Measurements from ENCODE around the gene CDR2. TPM values are rescaled to one million over a fixed set of nuclear protein-coding genes. Genes with fewer than 3 reads are reported as not detected.

CDR2 gene
- total and polyA plus RNA-seq, 2 of the 13 experiments (the other 11 are each of a cell fraction or from before 2014, with no cell fraction given), result 59.0 to 78.9 TPM

DNA sequence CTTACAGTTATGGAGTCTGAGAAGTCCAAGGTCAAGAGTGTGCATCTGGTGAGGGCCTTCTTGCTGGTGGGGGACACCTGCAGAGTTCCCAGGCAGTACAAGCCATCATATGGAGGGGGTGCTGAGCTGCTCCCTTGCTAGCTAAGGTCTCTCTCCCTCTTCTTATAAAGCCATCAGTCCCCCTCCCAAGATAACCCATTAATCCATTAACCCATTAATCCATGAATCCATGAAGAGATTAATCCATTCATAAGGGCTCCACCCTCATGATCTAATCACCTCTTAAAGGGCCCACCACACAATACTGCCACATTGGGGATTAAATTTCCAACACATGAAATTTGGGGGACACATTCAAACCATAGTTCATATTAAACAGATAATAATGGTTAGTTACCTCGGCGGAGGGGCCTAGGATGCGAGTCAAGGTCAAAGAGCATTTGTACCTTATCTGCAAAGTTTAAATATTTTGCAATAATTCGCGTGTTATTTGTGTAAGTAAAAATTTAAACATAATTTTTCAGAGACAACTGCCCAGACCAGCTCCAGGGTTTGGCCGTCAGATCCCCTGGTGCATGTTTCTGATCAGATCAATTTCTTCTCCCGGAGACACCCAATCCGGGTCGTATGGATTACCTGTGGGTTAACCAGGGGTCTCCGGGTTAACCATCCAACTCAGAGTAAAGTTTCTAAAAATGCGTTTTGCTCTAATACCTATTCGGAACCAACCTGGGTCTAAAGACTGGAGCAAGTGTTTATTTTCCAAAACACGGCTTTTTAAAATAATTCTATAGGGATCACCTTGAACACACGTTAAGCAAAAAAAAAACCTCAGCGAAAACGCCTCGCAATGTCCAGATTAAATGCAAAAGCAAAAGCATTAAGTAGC, 78.0 kb downstream of the CDR2 start (continued):
- TF ChIP-seq ZNF644 (CRISPR knock-in tag; IDR thresholded peaks at IDR 0.05; ENCODE audit: low read depth) (no peak), ZFP1 (CRISPR knock-in tag; IDR thresholded peaks at IDR 0.05) (no peak), SMAD9 (CRISPR knock-in tag; IDR thresholded peaks at IDR 0.05) (no peak), MED8 (CRISPR knock-in tag; IDR thresholded peaks at IDR 0.05; ENCODE audit: insufficient replicate concordance) (no peak), IRF2 (CRISPR knock-in tag; IDR thresholded peaks at IDR 0.05) (no peak), YEATS4 (CRISPR knock-in tag; IDR thresholded peaks at IDR 0.05; ENCODE audit: borderline replicate concordance) (no peak), TBP (CRISPR knock-in tag; IDR thresholded peaks at IDR 0.05) (no peak), SMARCC2 (IDR thresholded peaks at IDR 0.05) (no peak), ZSCAN21 (CRISPR knock-in tag; IDR thresholded peaks at IDR 0.05; ENCODE audit: borderline replicate concordance) (no peak), CBX5 (CRISPR knock-in tag; IDR thresholded peaks at IDR 0.05; ENCODE audit: borderline replicate concordance) (no peak), TEAD3 (CRISPR knock-in tag; optimal IDR thresholded peaks at IDR 0.05; ENCODE audit: borderline replicate concordance) (no peak), CBX1 (IDR thresholded peaks at IDR 0.05; ENCODE audit: low read depth) (no peak), NCOA1 (CRISPR knock-in tag; IDR thresholded peaks at IDR 0.05) (no peak), CHD4 (IDR thresholded peaks at IDR 0.05; ENCODE audit: borderline replicate concordance, low read length) (peak; percentile 64; the same call in 1 of the 2 replicates)
- TF ChIP-seq, protein P1, sequence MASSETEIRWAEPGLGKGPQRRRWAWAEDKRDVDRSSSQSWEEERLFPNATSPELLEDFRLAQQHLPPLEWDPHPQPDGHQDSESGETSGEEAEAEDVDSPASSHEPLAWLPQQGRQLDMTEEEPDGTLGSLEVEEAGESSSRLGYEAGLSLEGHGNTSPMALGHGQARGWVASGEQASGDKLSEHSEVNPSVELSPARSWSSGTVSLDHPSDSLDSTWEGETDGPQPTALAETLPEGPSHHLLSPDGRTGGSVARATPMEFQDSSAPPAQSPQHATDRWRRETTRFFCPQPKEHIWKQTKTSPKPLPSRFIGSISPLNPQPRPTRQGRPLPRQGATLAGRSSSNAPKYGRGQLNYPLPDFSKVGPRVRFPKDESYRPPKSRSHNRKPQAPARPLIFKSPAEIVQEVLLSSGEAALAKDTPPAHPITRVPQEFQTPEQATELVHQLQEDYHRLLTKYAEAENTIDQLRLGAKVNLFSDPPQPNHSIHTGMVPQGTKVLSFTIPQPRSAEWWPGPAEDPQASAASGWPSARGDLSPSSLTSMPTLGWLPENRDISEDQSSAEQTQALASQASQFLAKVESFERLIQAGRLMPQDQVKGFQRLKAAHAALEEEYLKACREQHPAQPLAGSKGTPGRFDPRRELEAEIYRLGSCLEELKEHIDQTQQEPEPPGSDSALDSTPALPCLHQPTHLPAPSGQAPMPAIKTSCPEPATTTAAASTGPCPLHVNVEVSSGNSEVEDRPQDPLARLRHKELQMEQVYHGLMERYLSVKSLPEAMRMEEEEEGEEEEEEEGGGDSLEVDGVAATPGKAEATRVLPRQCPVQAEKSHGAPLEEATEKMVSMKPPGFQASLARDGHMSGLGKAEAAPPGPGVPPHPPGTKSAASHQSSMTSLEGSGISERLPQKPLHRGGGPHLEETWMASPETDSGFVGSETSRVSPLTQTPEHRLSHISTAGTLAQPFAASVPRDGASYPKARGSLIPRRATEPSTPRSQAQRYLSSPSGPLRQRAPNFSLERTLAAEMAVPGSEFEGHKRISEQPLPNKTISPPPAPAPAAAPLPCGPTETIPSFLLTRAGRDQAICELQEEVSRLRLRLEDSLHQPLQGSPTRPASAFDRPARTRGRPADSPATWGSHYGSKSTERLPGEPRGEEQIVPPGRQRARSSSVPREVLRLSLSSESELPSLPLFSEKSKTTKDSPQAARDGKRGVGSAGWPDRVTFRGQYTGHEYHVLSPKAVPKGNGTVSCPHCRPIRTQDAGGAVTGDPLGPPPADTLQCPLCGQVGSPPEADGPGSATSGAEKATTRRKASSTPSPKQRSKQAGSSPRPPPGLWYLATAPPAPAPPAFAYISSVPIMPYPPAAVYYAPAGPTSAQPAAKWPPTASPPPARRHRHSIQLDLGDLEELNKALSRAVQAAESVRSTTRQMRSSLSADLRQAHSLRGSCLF (CRISPR knock-in tag; IDR thresholded peaks at IDR 0.05; ENCODE audit: borderline replicate concordance), result peak; percentile 38; the same call in 1 of the 2 replicates
- TF ChIP-seq, protein P2, sequence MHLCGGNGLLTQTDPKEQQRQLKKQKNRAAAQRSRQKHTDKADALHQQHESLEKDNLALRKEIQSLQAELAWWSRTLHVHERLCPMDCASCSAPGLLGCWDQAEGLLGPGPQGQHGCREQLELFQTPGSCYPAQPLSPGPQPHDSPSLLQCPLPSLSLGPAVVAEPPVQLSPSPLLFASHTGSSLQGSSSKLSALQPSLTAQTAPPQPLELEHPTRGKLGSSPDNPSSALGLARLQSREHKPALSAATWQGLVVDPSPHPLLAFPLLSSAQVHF (CRISPR knock-in tag; IDR thresholded peaks at IDR 0.05), result no peak
- TF ChIP-seq, protein P3, sequence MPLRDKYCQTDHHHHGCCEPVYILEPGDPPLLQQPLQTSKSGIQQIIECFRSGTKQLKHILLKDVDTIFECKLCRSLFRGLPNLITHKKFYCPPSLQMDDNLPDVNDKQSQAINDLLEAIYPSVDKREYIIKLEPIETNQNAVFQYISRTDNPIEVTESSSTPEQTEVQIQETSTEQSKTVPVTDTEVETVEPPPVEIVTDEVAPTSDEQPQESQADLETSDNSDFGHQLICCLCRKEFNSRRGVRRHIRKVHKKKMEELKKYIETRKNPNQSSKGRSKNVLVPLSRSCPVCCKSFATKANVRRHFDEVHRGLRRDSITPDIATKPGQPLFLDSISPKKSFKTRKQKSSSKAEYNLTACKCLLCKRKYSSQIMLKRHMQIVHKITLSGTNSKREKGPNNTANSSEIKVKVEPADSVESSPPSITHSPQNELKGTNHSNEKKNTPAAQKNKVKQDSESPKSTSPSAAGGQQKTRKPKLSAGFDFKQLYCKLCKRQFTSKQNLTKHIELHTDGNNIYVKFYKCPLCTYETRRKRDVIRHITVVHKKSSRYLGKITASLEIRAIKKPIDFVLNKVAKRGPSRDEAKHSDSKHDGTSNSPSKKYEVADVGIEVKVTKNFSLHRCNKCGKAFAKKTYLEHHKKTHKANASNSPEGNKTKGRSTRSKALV (CRISPR knock-in tag; IDR thresholded peaks at IDR 0.05), result peak; percentile 86
- TF ChIP-seq, protein P4, sequence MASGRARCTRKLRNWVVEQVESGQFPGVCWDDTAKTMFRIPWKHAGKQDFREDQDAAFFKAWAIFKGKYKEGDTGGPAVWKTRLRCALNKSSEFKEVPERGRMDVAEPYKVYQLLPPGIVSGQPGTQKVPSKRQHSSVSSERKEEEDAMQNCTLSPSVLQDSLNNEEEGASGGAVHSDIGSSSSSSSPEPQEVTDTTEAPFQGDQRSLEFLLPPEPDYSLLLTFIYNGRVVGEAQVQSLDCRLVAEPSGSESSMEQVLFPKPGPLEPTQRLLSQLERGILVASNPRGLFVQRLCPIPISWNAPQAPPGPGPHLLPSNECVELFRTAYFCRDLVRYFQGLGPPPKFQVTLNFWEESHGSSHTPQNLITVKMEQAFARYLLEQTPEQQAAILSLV (CRISPR knock-in tag; IDR thresholded peaks at IDR 0.05; ENCODE audit: borderline replicate concordance), result no peak

Measured in HepG2 (cell line).